Cardiac muscle cell (in vitro differentiated cells and primary cell): ENCODE data around the gene AP1S3. TPM values are rescaled to one million over a fixed set of nuclear protein-coding genes. Genes with fewer than 3 reads are reported as not detected.
"Not testable (repeated sequence)": the region's sequence is repeated elsewhere in the genome, so short reads cannot be mapped to it uniquely, and the experiment has no call there.

ENCODE experiments used
- DNase-seq, 2 donors: peaks; one replicate each; pipeline versions ENCODE4 v3.0.0 to v3.0.0-alpha.2; 2010 to 2017; ENCODE audit warnings: low read depth in 1 of 2, low spot score in 1 of 2
- H3K27ac ChIP-seq: fragments of 200-600 bp; sonication (generic); 2 replicates; pipeline ENCODE4 v1.5.1; 2016
- H3K27me3 ChIP-seq: fragments of 200-600 bp; sonication (generic); 2 replicates; pipeline ENCODE4 v1.6.0; 2016; ENCODE audit warnings: control low read depth
- H3K36me3 ChIP-seq: fragments of 200-600 bp; sonication (generic); 2 replicates; pipeline ENCODE4 v1.5.1; 2016; ENCODE audit warnings: control low read depth
- H3K4me1 ChIP-seq: fragments of 200-600 bp; sonication (generic); 2 replicates; pipeline ENCODE4 v1.8.1; 2017; ENCODE audit warnings: low read depth, mild to moderate bottlenecking, mixed run types
- H3K4me3 ChIP-seq: fragments of 200-600 bp; sonication (generic); 2 replicates; pipeline ENCODE4 v1.5.1; 2016; ENCODE audit warnings: mild to moderate bottlenecking
- H3K9me3 ChIP-seq: fragments of 200-600 bp; sonication (generic); 2 replicates; pipeline ENCODE4 v1.5.1; 2017; ENCODE audit warnings: low read depth, mild to moderate bottlenecking, control low read depth
- CTCF ChIP-seq: IDR thresholded peaks from 2 replicates; pipeline ENCODE4 v1.5.1; 2012; ENCODE audit warnings: low read depth, mild to moderate bottlenecking, low read length
- polyA plus RNA-seq: library from polyadenylated mRNA; unstranded; fragments of >200 nt; fragmentation: Nextera tagmentation; extraction: Ambion mirVana; gene quantifications from 2 replicates; pipeline ENCODE4 v1.2.1, GENCODE V29; 2016
- total RNA-seq: library from RNA; depleted of rRNA; stranded (reverse); fragments of >200 nt; gene quantifications from 2 replicates; pipeline ENCODE4 v1.2.3, GENCODE V29; 2016

AP1S3 gene
- total and polyA plus RNA-seq, 2 experiments from 2014 or later: 1.6 TPM; not detected in 1

- Histone ChIP-seq H3K27ac (no peak overlapping the region), H3K4me3 (no peak overlapping the region), H3K27me3 (no peaks in the 10 kb centered on the region), H3K4me1 (no peaks in the 10 kb centered on the region), H3K36me3 (no peaks in the 10 kb centered on the region), H3K9me3 (no peaks in the 10 kb centered on the region)
- TF ChIP-seq CTCF: no peak
- no peak for DNase-seq
Measured at GRCh38 chr2:223800908-223801307, 36.5 kb downstream of the AP1S3 start.

GRCh38 chr2:223797811-223798721 lies 39.3 kb downstream of the AP1S3 start:
- Histone ChIP-seq H3K4me1 (no peaks in the 10 kb centered on the region), H3K4me3 (no peak overlapping the region), H3K27me3 (no peaks in the 10 kb centered on the region), H3K36me3 (no peaks in the 10 kb centered on the region), H3K27ac (no peak overlapping the region), H3K9me3 (no peaks in the 10 kb centered on the region)
- peak; percentile 40 to 66 for DNase-seq
- peak; percentile 69 for TF ChIP-seq CTCF

- no peak for TF ChIP-seq CTCF
- H3K4me3 ChIP-seq: no peak overlapping the region
- DNase-seq: peak in 1 of 2 donors; percentile 57
- H3K4me1 ChIP-seq: no peaks in the 10 kb centered on the region
- no peaks in the 10 kb centered on the region for H3K27me3 ChIP-seq
- no peaks in the 10 kb centered on the region for H3K9me3 ChIP-seq
- H3K27ac ChIP-seq: no peak overlapping the region
- H3K36me3 ChIP-seq: no peaks in the 10 kb centered on the region
Measured at GRCh38 chr2:223797037-223797436, 40.3 kb downstream of the AP1S3 start.

GRCh38 chr2:223789423-223789822 lies 48.0 kb downstream of the AP1S3 start:
- no peak for DNase-seq

GRCh38 chr2:223788826-223789225 lies 48.6 kb downstream of the AP1S3 start:
- H3K4me3 ChIP-seq: no peak overlapping the region
- no peaks in the 10 kb centered on the region for H3K4me1 ChIP-seq
- H3K27me3 ChIP-seq: no peaks in the 10 kb centered on the region
- no peak overlapping the region for H3K27ac ChIP-seq
- H3K36me3 ChIP-seq: no peaks in the 10 kb centered on the region
- no peak for TF ChIP-seq CTCF
- no peak for DNase-seq
- H3K9me3 ChIP-seq: no peaks in the 10 kb centered on the region

More at GRCh38 chr2:223789423-223789822, 48.0 kb downstream of the AP1S3 start:
- H3K36me3 ChIP-seq: no peaks in the 10 kb centered on the region
- no peaks in the 10 kb centered on the region for H3K27me3 ChIP-seq
- H3K9me3 ChIP-seq: no peaks in the 10 kb centered on the region
- no peak for TF ChIP-seq CTCF
- no peak overlapping the region for H3K27ac ChIP-seq
- no peak overlapping the region for H3K4me3 ChIP-seq
- no peaks in the 10 kb centered on the region for H3K4me1 ChIP-seq

- not testable (repeated sequence) for H3K4me3 ChIP-seq, H3K4me1 ChIP-seq, H3K36me3 ChIP-seq
Measured at GRCh38 chr2:223788106-223788505, 49.3 kb downstream of the AP1S3 start.

More at GRCh38 chr2:223788106-223788505, 49.3 kb downstream of the AP1S3 start:
- not testable (repeated sequence) for DNase-seq, H3K9me3 ChIP-seq, H3K27me3 ChIP-seq, H3K27ac ChIP-seq
